HG03103 (cell line): ENCODE results near the gene PLXNA2.

Experiments used
- ATAC-seq: cut with Tn5 transposase; IDR thresholded peaks from one replicate; pipeline ENCODE4 v1.9.1; 2021; ENCODE audit warnings: low read depth; ENCODE audit not compliant: unreplicated experiment

The PLXNA2 gene

GRCh38 chr1:208033236-208033635 is 210.9 kb downstream of the PLXNA2 start:
- ATAC-seq: no peak

GRCh38 chr1:208031932-208032320 is 212.3 kb downstream of the PLXNA2 start:
- no peak for ATAC-seq

- no peak for ATAC-seq
These were observed 212.8 kb downstream of the PLXNA2 start for GRCh38 chr1:208031316-208031931.

GRCh38 chr1:208030288-208031091 is 213.7 kb downstream of the PLXNA2 start:
- ATAC-seq: no peak

GRCh38 chr1:208029381-208030287 is 214.6 kb downstream of the PLXNA2 start:
- ATAC-seq: no peak

GRCh38 chr1:208028526-208028925 is 215.7 kb downstream of the PLXNA2 start:
- ATAC-seq: no peak

GRCh38 chr1:208027861-208028260 is 216.3 kb downstream of the PLXNA2 start:
- no peak for ATAC-seq

- no peak for ATAC-seq
These were observed 217.2 kb downstream of the PLXNA2 start for GRCh38 chr1:208026880-208027438.

- no peak for ATAC-seq
These were observed 219.2 kb downstream of the PLXNA2 start for GRCh38 chr1:208025031-208025430.

GRCh38 chr1:208024406-208024805 is 219.8 kb downstream of the PLXNA2 start:
- ATAC-seq: no peak

GRCh38 chr1:208019257-208019656 is 224.9 kb downstream of the PLXNA2 start:
- no peak for ATAC-seq

- ATAC-seq: no peak
These were observed 228.9 kb downstream of the PLXNA2 start for GRCh38 chr1:208015255-208015654.

GRCh38 chr1:208013210-208013609 is 231.0 kb downstream of the PLXNA2 start:
- no peak for ATAC-seq

- no peak for ATAC-seq
These were observed 231.5 kb downstream of the PLXNA2 start for GRCh38 chr1:208012721-208013120.

GRCh38 chr1:208010487-208011071 is 233.6 kb downstream of the PLXNA2 start:
- no peak for ATAC-seq

- ATAC-seq: no peak
These were observed 234.3 kb downstream of the PLXNA2 start for GRCh38 chr1:208009706-208010444.

GRCh38 chr1:208009303-208009702 is 234.9 kb downstream of the PLXNA2 start:
- no peak for ATAC-seq

GRCh38 chr1:208008534-208008933 is 235.7 kb downstream of the PLXNA2 start:
- no peak for ATAC-seq

GRCh38 chr1:208007938-208008342 is 236.2 kb downstream of the PLXNA2 start:
- no peak for ATAC-seq
